Measurements from ENCODE around the gene FAM117B.

FAM117B gene

GRCh38 chr2:202750763-202751427 lies 116.1 kb downstream of the FAM117B start:
- no peak for TF ChIP-seq CTCF (IDR thresholded peaks at IDR 0.05; ENCODE audit: low read depth, low read length, missing control alignments)
- no peak overlapping the region for H3K4me3 ChIP-seq (ENCODE audit: low read depth, low read length)
- in situ Hi-C loops (cut with HindIII; ENCODE audit: low sequenced_read_pairs): no loop called here
- DNase-seq (ENCODE audit: low read depth): no peak

- no peak for DNase-seq (ENCODE audit: low read depth)
- in situ Hi-C loops (cut with HindIII; ENCODE audit: low sequenced_read_pairs): no loop called here
- H3K4me3 ChIP-seq (ENCODE audit: low read depth, low read length): no peak overlapping the region
- TF ChIP-seq CTCF (IDR thresholded peaks at IDR 0.05; ENCODE audit: low read depth, low read length, missing control alignments): no peak
Measured at GRCh38 chr2:202752071-202752470, 117.3 kb downstream of the FAM117B start.

- DNase-seq (ENCODE audit: low read depth): no peak
- TF ChIP-seq CTCF (IDR thresholded peaks at IDR 0.05; ENCODE audit: low read depth, low read length, missing control alignments): no peak
- H3K4me3 ChIP-seq (ENCODE audit: low read depth, low read length): no peak overlapping the region
- in situ Hi-C loops (cut with HindIII; ENCODE audit: low sequenced_read_pairs): no loop called here
Measured at GRCh38 chr2:202754936-202755335, 120.2 kb downstream of the FAM117B start.

- in situ Hi-C loops (cut with HindIII; ENCODE audit: low sequenced_read_pairs): no loop called here
- TF ChIP-seq CTCF (IDR thresholded peaks at IDR 0.05; ENCODE audit: low read depth, low read length, missing control alignments): no peak
- DNase-seq (ENCODE audit: low read depth): no peak
- H3K4me3 ChIP-seq (ENCODE audit: low read depth, low read length): no peak overlapping the region
Measured at GRCh38 chr2:202756598-202756997, 121.8 kb downstream of the FAM117B start.

GRCh38 chr2:202757339-202757738 lies 122.6 kb downstream of the FAM117B start:
- in situ Hi-C loops (cut with HindIII; ENCODE audit: low sequenced_read_pairs): no loop called here
- H3K4me3 ChIP-seq (ENCODE audit: low read depth, low read length): no peak overlapping the region
- no peak for TF ChIP-seq CTCF (IDR thresholded peaks at IDR 0.05; ENCODE audit: low read depth, low read length, missing control alignments)
- no peak for DNase-seq (ENCODE audit: low read depth)

- in situ Hi-C loops (cut with HindIII; ENCODE audit: low sequenced_read_pairs): no loop called here
- TF ChIP-seq CTCF (IDR thresholded peaks at IDR 0.05; ENCODE audit: low read depth, low read length, missing control alignments): no peak
- no peak overlapping the region for H3K4me3 ChIP-seq (ENCODE audit: low read depth, low read length)
- no peak for DNase-seq (ENCODE audit: low read depth)
Measured at GRCh38 chr2:202758128-202758527, 123.4 kb downstream of the FAM117B start.
